ENCODE measurements around the gene CDH12. TPM values are rescaled to one million over a fixed set of nuclear protein-coding genes. Genes with fewer than 3 reads are reported as not detected.

CDH12 gene
- total RNA-seq, 1 experiment from 2014 or later = not detected

DNA sequence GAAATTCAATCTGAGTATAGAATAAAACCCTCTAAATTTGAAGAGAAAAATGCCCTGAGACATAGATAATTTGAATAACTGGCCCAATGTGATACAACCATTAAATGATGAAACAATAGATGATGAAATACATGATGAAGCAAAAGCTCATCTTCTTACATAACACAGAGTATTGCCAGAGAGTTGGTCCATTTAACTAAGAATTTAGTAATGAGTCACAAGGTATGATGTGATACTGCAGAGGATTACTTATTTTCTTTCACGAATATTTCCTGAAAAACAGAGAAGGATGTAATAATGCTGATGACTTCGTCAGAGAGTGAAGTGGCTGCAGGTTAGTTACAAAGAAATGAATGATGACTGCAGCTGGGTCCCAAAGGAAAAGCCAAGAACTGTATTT lies 379.3 kb downstream of the CDH12 start:
- no peak for DNase-seq (ENCODE audit: low read depth, low spot score)
- Histone ChIP-seq H3K4me1 (ENCODE audit: control insufficient read depth in 1 of 2, insufficient read depth in 2 of 2, low read length in 2 of 2) (no peaks in the 10 kb centered on the region), H3K27me3 (ENCODE audit: insufficient read depth, low read length) (no peaks in the 10 kb centered on the region), H3K27ac (ENCODE audit: low read depth, low read length) (no peak overlapping the region), H4K20me1 (ENCODE audit: insufficient read depth) (no peaks in the 10 kb centered on the region), H2AFZ (ENCODE audit: low read depth, low read length, poor library complexity, severe bottlenecking) (no peak overlapping the region), H3K9me3 (ENCODE audit: control insufficient read depth in 1 of 2, insufficient read depth in 1 of 2, low read depth in 1 of 2, low read length in 2 of 2) (peaks cover 25 to 40% of the 10 kb centered on the region in 2 experiments; a peak in 2 of 4 replicates), H3K79me2 (ENCODE audit: insufficient read depth, low read length) (no peaks in the 10 kb centered on the region), H3K4me3 (replicated peaks in 1 of 2; ENCODE audit: low read depth in 1 of 2, low read length in 2 of 2) (no peak overlapping the region), H3K9ac (ENCODE audit: low read length) (no peak overlapping the region), H3K9me2 (ENCODE audit: insufficient read depth) (no peaks in the 10 kb centered on the region), H3K36me3 (ENCODE audit: control insufficient read depth in 1 of 2, insufficient read depth in 2 of 2, low read length in 2 of 2) (no peaks in the 10 kb centered on the region), H3K4me2 (ENCODE audit: low read length) (no peak overlapping the region)
- BruUV-seq (replicated peaks) = no TSS peak
- TF ChIP-seq SP1 (IDR thresholded peaks at IDR 0.05; ENCODE audit: low read depth) (no peak), ZFX (IDR thresholded peaks at IDR 0.05) (no peak), POLR2A (IDR thresholded peaks at IDR 0.05; ENCODE audit: borderline replicate concordance, extremely low read depth, insufficient read depth, insufficient read length) (no peak), EZH2 (IDR thresholded peaks at IDR 0.05) (no peak), ZBTB33 (IDR thresholded peaks at IDR 0.05; ENCODE audit: extremely low read depth, insufficient replicate concordance, low read length) (no peak), TCF7L2 (IDR thresholded peaks at IDR 0.05; ENCODE audit: borderline replicate concordance, extremely low read depth, insufficient read depth, insufficient read length) (no peak), POLR2AphosphoS5 (IDR thresholded peaks at IDR 0.05; ENCODE audit: low read depth, low read length) (no peak), CEBPB (IDR thresholded peaks at IDR 0.05; ENCODE audit: low read depth) (no peak), SIN3A (IDR thresholded peaks at IDR 0.05; ENCODE audit: low read depth) (no peak), ZNF274 (IDR thresholded peaks at IDR 0.05; ENCODE audit: low read depth, low read length) (no peak), EGR1 (IDR thresholded peaks at IDR 0.05; ENCODE audit: low read depth) (no peak), ELF1 (IDR thresholded peaks at IDR 0.05; ENCODE audit: borderline replicate concordance, low read depth) (no peak), SRF (IDR thresholded peaks at IDR 0.05; ENCODE audit: low read depth) (no peak), YY1 (IDR thresholded peaks at IDR 0.05; ENCODE audit: extremely low read depth, insufficient replicate concordance, low read depth, low read length) (no peak)
- TF ChIP-seq, protein P1, sequence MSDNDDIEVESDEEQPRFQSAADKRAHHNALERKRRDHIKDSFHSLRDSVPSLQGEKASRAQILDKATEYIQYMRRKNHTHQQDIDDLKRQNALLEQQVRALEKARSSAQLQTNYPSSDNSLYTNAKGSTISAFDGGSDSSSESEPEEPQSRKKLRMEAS (IDR thresholded peaks at IDR 0.05) = no peak
- ATAC-seq = no peak
- POLR2A ChIA-PET = no interaction called here
- intact Hi-C loops (cut with micrococcal nuclease) = no loop called here
- RAD21 ChIA-PET (ENCODE audit: low non-redundant PET in 1 of 2, low total read pairs in 2 of 2, uncharacterized antibody in 2 of 2, unreplicated experiment in 2 of 2) = no interaction called here
- CTCF ChIA-PET = no interaction called here
